ENCODE results near the gene VPS35L.

- no peak for TF ChIP-seq CTCF (IDR thresholded peaks at IDR 0.05; ENCODE audit: poor library complexity)
- TF ChIP-seq EZH2 (IDR thresholded peaks at IDR 0.05; ENCODE audit: borderline replicate concordance) = no peak
- no peak for TF ChIP-seq EZH2phosphoT487 (IDR thresholded peaks at IDR 0.05; ENCODE audit: low read depth, severe bottlenecking, unreplicated experiment)
Observed at GRCh38 chr16:19690196-19690595, 134.7 kb downstream of the VPS35L start.

Data from hepatocyte (in vitro differentiated cells).